Lower lobe of right lung (tissue), 2 donors: ENCODE results near the gene MTMR11. TPM values are rescaled to one million over a fixed set of nuclear protein-coding genes. Genes with fewer than 3 reads are reported as not detected.

Experiments
- ATAC-seq, 2 donors: fragments of 200-7000 bp; cut with Tn5 transposase; one replicate each; pipeline ENCODE4 v1.9.1; 2020 to 2022; ENCODE audit warnings: mild to moderate bottlenecking in 2 of 2, moderate library complexity in 2 of 2
- DNase-seq: peaks from one replicate; pipeline ENCODE4 v3.0.0-alpha.2; 2020
- H3K27ac ChIP-seq: fragments of 200-600 bp; one replicate; pipeline ENCODE4 v1.8.0; 2022
- H3K27me3 ChIP-seq: fragments of 200-600 bp; one replicate; pipeline ENCODE4 v1.8.0; 2022; ENCODE audit warnings: low read depth
- H3K36me3 ChIP-seq: fragments of 200-600 bp; one replicate; pipeline ENCODE4 v1.8.0; 2022; ENCODE audit warnings: mild to moderate bottlenecking
- H3K4me1 ChIP-seq: fragments of 200-600 bp; one replicate; pipeline ENCODE4 v1.8.0; 2022
- H3K4me3 ChIP-seq: fragments of 200-600 bp; one replicate; pipeline ENCODE4 v1.8.0; 2022; ENCODE audit warnings: mild to moderate bottlenecking
- H3K9me3 ChIP-seq: fragments of 200-600 bp; one replicate; pipeline ENCODE4 v1.8.0; 2022
- intact Hi-C: fragments of 100-400 bp; cut with DNase I; formaldehyde crosslinking; loops from one replicate; pipeline ENCODE4 v1.11.0; 2022
- total RNA-seq: library from RNA; stranded (reverse); fragmentation: NEBNext Ultra II Directional; extraction: Animal tissue kit (Norgen Biotek cat#: 25700); gene quantifications from one replicate; pipeline ENCODE4 v1.2.1, GENCODE V29; 2021
- TF ChIP-seq, protein P1 (sequence below): fragments of 200-600 bp; IDR thresholded peaks from one replicate; pipeline ENCODE4 v1.8.0; 2022; ENCODE audit warnings: antibody characterized with exemption, mild to moderate bottlenecking
- donor health status: DM: no; HTN: yes; CAD: no; lungs with severe emphysema.

The MTMR11 gene
- total RNA-seq, 1 donor from 2014 or later, result 20.4 TPM

DNA sequence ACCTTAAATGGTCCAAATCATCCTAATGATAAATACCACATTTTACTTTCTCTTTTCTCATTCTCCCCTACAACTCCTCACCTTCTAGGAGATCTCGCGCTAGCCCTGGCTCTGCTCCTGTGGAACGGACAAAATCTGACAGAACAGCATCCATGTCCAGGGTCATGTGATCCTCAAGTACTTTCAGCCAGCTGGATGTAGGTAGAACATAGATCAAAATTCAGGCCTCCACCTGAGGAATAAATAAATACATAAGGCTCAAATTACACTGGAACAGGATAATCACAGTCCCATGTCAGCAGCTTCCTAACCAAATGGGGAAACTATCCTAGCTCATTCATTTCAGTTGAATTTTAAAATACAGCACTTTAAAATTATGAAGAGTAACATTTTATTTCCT is 40.7 kb upstream of the MTMR11 start:
- no peak for DNase-seq
- Histone ChIP-seq H3K27ac (no peak overlapping the region), H3K4me3 (no peak overlapping the region), H3K4me1 (peaks cover 24% of the 10 kb centered on the region), H3K27me3 (no peaks in the 10 kb centered on the region), H3K9me3 (no peaks in the 10 kb centered on the region), H3K36me3 (peaks cover 48% of the 10 kb centered on the region)
- no peak for ATAC-seq
- intact Hi-C loops, result no loop called here
- TF ChIP-seq, protein P1, sequence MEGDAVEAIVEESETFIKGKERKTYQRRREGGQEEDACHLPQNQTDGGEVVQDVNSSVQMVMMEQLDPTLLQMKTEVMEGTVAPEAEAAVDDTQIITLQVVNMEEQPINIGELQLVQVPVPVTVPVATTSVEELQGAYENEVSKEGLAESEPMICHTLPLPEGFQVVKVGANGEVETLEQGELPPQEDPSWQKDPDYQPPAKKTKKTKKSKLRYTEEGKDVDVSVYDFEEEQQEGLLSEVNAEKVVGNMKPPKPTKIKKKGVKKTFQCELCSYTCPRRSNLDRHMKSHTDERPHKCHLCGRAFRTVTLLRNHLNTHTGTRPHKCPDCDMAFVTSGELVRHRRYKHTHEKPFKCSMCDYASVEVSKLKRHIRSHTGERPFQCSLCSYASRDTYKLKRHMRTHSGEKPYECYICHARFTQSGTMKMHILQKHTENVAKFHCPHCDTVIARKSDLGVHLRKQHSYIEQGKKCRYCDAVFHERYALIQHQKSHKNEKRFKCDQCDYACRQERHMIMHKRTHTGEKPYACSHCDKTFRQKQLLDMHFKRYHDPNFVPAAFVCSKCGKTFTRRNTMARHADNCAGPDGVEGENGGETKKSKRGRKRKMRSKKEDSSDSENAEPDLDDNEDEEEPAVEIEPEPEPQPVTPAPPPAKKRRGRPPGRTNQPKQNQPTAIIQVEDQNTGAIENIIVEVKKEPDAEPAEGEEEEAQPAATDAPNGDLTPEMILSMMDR, result no peak

DNA sequence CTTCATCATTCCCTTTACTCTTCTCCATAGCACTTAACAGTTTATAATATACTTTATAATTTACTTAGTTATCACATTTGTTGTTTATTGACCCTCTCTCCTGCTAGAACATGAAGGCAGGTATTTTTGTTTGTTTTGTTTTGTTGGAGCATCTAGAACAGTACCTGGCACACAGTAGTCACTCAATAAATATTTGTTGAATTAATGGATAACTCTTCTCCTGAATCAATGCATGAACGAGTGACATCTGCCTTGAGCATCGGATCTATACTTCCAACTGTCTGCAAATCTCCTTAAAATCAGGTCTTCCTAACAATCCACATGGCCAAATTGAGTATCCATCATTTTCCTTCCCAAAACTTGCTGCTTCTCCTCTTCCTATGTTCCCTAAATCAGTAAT is 35.9 kb upstream of the MTMR11 start:
- Histone ChIP-seq H3K4me3 (no peak overlapping the region), H3K4me1 (no peaks in the 10 kb centered on the region), H3K27me3 (no peaks in the 10 kb centered on the region), H3K36me3 (peaks cover 90% of the 10 kb centered on the region), H3K27ac (no peak overlapping the region), H3K9me3 (no peaks in the 10 kb centered on the region)
- ATAC-seq (no peak), DNase-seq (no peak)
- TF ChIP-seq, protein P1, result no peak
- intact Hi-C loops, result no loop called here

DNA sequence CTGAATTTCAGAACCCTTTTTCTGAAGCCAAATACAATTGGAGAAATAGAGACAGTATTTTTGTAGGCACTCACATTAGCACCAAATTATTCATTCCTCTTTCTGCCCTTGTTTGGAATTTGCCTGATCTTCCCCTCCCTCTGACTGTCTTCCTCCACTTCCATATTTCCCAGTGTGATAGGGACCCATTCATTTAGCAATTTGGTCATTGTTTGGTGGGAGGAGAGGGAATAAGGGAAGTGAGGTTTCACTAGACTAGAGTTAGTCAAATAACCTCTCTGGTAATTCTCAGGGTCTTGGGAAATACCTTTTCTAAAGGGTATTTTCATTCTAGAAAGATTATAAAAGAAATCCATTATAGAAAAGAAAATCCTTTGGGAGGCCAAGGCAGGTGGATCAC is 31.0 kb upstream of the MTMR11 start:
- Histone ChIP-seq H3K9me3 (no peaks in the 10 kb centered on the region), H3K4me3 (no peak overlapping the region), H3K4me1 (peaks cover 17% of the 10 kb centered on the region), H3K36me3 (peaks cover 83% of the 10 kb centered on the region), H3K27me3 (no peaks in the 10 kb centered on the region), H3K27ac (no peak overlapping the region)
- DNase-seq, result no peak
- TF ChIP-seq, protein P1, result no peak
- intact Hi-C loops, result no loop called here
- ATAC-seq, result no peak

DNA sequence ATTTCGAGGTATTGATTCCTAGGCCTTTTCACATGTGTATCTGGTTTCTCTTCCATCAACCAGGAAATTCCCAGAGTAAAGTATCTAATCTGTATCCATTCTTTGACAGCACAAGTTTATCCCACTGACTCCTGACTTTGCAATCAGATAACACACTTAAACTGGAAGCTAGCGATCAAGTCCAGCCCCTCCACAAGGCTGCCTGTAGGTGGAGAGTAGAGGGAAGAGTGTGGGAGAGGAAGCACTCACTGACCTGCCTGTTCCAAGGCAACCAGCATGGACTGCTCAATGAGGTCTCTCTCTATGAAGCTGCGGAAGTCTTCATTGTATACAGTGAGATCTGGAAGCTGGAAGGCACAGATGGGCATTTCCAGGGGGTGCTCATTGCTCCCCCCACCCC is 30.4 kb upstream of the MTMR11 start:
- Histone ChIP-seq H3K27me3 (no peaks in the 10 kb centered on the region), H3K36me3 (peaks cover 77% of the 10 kb centered on the region), H3K9me3 (no peaks in the 10 kb centered on the region), H3K4me1 (peaks cover 23% of the 10 kb centered on the region), H3K4me3 (no peak overlapping the region), H3K27ac (no peak overlapping the region)
- ATAC-seq (no peak), DNase-seq (no peak)
- TF ChIP-seq, protein P1, result no peak
- intact Hi-C loops, result no loop called here

DNA sequence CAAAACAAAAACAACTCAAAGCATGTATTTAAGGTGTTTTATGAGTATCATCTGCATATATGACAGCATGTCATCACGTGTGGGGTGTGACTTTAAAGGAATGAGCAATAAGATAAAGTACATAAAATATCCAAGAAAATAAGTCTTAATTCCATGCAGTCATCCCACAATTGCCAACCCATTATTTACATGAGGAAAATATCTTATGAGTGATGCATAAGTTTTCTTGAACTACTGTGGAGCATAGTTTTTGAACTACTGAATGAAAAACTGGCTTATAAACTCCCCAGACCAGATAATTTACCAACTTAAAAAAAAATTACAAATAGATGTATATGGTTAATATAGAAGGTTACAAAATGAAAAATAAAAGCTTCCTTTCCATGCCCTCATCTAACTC is 29.7 kb upstream of the MTMR11 start:
- no peaks in the 10 kb centered on the region for H3K27me3 ChIP-seq
- DNase-seq, result no peak
- no peak overlapping the region for H3K27ac ChIP-seq
- intact Hi-C loops, result no loop called here
- TF ChIP-seq, protein P1, result no peak
- no peak overlapping the region for H3K4me3 ChIP-seq
- no peak for ATAC-seq
- peaks cover 71% of the 10 kb centered on the region for H3K36me3 ChIP-seq
- no peaks in the 10 kb centered on the region for H3K9me3 ChIP-seq
- peaks cover 26% of the 10 kb centered on the region for H3K4me1 ChIP-seq

DNA sequence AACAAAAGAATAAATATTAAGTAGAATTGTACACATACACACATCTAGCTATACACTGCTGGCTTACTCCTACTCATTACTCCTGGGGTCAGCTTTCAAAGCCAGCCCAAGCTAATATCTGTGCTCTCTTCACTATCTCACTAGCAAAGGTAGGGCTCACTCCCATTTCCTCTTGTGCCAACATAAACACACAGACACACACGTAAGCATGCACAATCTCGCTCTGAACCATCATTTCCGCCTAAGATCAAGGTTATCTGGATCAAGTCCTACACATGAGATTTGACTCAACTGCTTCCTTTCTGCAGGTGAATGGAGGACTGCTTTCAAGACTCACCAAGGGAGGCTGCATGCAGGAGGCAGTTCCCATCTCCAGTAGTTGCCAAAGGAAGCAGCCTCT is 28.8 kb upstream of the MTMR11 start:
- no peaks in the 10 kb centered on the region for H3K27me3 ChIP-seq
- peaks cover 26% of the 10 kb centered on the region for H3K4me1 ChIP-seq
- no peak overlapping the region for H3K27ac ChIP-seq
- DNase-seq (no peak), ATAC-seq (no peak)
- peaks cover 65% of the 10 kb centered on the region for H3K36me3 ChIP-seq
- H3K4me3 ChIP-seq, result no peak overlapping the region
- intact Hi-C loops, result no loop called here
- TF ChIP-seq, protein P1, result no peak
- no peaks in the 10 kb centered on the region for H3K9me3 ChIP-seq
